Measurements from ENCODE around the gene SLC2A1. TPM values are rescaled to one million over a fixed set of nuclear protein-coding genes. Genes with fewer than 3 reads are reported as not detected.

The SLC2A1 gene
- total RNA-seq, 4 donors from 2014 or later, result 4.6 to 76.2 (median 28.2) TPM

DNA sequence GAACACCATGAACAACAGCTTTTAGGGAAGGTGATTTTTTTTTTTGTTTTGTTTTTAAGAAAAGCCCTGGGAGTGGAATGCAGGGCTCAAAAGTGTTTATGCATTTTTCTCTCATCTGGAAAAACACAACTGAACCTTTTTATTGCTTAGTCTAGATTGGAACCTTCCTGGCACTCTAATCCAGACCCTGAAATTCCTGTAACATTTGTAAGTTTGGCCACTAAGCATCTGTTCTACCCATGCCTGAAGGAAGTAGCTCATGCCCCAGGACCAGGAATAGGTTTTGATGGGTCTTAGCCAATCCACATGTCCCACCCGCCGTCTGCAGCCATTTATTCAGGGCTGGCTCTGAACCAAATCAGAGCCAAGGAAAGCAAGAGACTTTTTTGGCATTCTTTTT, 39.7 kb upstream of the SLC2A1 start:
- intact Hi-C loops (cut with DNase I; ENCODE audit: low total_unique reads), result no loop called here
- Histone ChIP-seq H3K27me3 (no peaks in the 10 kb centered on the region), H3K4me1 (no peaks in the 10 kb centered on the region), H3K27ac (no peak overlapping the region), H3K9me3 (no peaks in the 10 kb centered on the region), H3K4me3 (no peak overlapping the region), H3K36me3 (no peaks in the 10 kb centered on the region)
- DNase-seq, result no peak
- TF ChIP-seq, protein P1, sequence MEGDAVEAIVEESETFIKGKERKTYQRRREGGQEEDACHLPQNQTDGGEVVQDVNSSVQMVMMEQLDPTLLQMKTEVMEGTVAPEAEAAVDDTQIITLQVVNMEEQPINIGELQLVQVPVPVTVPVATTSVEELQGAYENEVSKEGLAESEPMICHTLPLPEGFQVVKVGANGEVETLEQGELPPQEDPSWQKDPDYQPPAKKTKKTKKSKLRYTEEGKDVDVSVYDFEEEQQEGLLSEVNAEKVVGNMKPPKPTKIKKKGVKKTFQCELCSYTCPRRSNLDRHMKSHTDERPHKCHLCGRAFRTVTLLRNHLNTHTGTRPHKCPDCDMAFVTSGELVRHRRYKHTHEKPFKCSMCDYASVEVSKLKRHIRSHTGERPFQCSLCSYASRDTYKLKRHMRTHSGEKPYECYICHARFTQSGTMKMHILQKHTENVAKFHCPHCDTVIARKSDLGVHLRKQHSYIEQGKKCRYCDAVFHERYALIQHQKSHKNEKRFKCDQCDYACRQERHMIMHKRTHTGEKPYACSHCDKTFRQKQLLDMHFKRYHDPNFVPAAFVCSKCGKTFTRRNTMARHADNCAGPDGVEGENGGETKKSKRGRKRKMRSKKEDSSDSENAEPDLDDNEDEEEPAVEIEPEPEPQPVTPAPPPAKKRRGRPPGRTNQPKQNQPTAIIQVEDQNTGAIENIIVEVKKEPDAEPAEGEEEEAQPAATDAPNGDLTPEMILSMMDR (IDR thresholded peaks at IDR 0.05), result no peak

DNA sequence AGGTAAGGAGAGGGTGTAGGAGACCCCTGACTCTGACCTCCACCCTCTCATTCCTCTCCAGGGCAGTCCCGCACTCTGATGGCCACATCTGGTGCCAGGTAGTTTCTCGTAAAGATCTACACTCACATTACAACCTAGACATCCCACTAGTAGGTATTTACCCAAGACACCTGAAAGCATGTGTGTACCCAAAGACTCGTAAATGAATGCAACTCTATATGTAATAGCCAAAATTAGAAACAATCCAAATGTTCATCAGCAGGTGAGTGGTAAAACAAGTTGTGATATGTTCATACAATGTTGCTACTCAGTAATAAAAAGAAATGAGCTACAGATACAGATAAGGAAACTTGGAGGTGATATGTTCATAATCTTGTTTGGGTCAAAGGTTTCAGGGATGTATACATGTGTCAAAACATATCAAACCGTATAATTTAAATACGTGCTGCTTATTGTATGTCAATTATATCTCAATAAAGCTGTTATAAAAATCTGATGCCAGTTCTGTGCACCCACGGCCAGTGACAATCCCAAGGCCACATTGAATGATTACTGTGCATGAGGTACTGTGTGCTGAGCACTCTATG, 37.8 kb upstream of the SLC2A1 start:
- Histone ChIP-seq H3K9me3 (no peaks in the 10 kb centered on the region), H3K36me3 (no peaks in the 10 kb centered on the region), H3K4me3 (no peak overlapping the region), H3K4me1 (no peaks in the 10 kb centered on the region), H3K27me3 (no peaks in the 10 kb centered on the region), H3K27ac (no peak overlapping the region)
- TF ChIP-seq POLR2A (IDR thresholded peaks at IDR 0.05), result no peak
- TF ChIP-seq, protein P1 (IDR thresholded peaks at IDR 0.05), result no peak
- DNase-seq, result no peak
- intact Hi-C loops (cut with DNase I; ENCODE audit: low total_unique reads), result no loop called here

DNA sequence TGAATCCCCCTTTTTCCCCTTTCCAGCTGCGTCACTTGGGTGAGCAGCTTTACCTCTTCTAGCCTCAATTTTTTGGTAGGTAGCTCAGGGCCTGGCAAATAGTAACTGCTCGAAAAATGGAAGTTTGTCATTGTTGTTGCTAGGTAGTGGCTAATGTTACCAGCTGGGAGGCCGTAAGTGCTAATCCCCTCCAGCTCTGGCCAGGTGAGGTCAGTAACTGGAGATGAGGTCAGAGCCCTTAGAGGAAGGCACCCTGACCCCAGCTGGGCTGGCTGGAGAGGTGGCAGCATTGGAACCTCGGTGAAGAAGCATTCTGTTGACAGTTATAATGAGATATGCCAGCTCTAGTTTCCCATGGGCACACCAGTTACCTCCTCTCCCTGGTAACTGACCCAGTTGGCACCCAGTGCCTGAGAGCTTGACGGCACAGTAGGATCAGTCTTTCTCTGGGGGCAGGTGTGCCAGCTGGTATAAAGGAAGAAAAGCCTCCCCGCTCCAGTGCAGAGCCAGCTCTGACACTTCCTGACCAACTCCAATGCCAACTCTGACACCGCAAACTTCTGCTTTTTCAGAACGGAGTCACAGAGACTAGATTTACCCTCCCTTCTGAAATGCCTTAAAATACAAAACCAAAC, 35.0 kb upstream of the SLC2A1 start:
- TF ChIP-seq POLR2A (IDR thresholded peaks at IDR 0.05), result no peak
- TF ChIP-seq, protein P1 (IDR thresholded peaks at IDR 0.05), result no peak
- intact Hi-C loops (cut with DNase I; ENCODE audit: low total_unique reads), result no loop called here
- Histone ChIP-seq H3K4me1 (no peaks in the 10 kb centered on the region), H3K36me3 (no peaks in the 10 kb centered on the region), H3K27me3 (no peaks in the 10 kb centered on the region), H3K9me3 (no peaks in the 10 kb centered on the region), H3K27ac (no peak overlapping the region), H3K4me3 (no peak overlapping the region)
- no peak for DNase-seq

DNA sequence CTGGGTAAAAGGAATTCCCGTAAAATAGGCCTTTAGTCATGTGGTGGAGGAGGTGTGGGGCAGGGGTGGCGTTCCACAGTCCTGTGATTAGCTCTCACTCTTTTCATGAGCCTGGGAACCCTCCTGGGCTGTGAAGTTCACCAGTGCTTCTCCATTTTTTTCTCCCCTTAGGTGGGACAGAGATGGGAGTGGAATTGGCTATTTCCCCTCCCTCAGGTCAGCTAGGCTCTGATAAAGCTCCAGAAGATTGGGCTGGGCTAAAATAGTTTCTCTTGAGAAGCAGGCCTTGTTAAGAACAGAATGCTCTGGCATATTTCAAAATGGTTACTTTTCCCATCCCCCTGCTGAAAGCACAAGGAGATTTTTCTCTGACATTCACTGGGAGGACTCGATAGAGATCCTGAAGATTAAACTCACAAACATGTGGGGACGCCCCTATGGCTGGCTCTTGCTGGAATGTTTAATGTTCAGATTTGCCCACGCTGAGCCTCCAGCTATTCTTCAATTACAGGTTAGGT, 33.4 kb upstream of the SLC2A1 start:
- TF ChIP-seq, protein P1 (IDR thresholded peaks at IDR 0.05), result no peak
- TF ChIP-seq POLR2A (IDR thresholded peaks at IDR 0.05), result no peak
- intact Hi-C loops (cut with DNase I; ENCODE audit: low total_unique reads), result no loop called here
- Histone ChIP-seq H3K9me3 (no peaks in the 10 kb centered on the region), H3K27ac (peak overlapping the region in 1 of 2 donors; percentile 27), H3K4me1 (no peaks in the 10 kb centered on the region), H3K36me3 (no peaks in the 10 kb centered on the region), H3K27me3 (no peaks in the 10 kb centered on the region), H3K4me3 (no peak overlapping the region)
- no peak for DNase-seq

DNA sequence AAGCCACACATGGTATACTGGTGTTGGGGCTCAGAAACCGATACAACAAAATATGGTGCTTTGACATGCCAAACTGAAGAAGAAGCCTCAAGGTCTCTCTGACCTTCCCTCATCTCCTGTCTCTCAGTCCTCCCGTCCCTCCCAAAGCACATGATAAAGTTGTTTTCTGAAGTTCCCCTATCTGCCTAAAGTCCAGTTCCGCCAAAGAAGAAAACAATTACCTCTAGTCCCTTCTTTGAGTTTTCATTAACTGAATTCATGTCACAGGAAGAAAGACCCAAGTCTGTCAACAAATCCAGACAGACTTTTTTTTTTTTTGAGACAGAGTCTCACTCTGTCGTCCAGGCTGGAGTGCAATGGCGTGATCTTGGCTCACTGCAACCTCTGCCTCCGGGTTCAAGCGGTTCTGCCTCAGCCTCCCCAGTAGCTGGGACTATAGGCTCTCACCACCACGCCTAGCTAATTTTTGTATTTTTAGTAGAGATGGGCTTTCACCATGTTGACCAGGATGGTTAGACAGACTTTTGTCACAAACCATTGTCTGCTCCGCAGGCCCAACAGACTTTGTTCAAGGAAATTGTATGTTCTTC, 32.2 kb upstream of the SLC2A1 start:
- Histone ChIP-seq H3K4me1 (no peaks in the 10 kb centered on the region), H3K27ac (no peak overlapping the region), H3K9me3 (no peaks in the 10 kb centered on the region), H3K27me3 (no peaks in the 10 kb centered on the region), H3K4me3 (no peak overlapping the region), H3K36me3 (no peaks in the 10 kb centered on the region)
- no peak for TF ChIP-seq POLR2A (IDR thresholded peaks at IDR 0.05)
- TF ChIP-seq, protein P1 (IDR thresholded peaks at IDR 0.05), result no peak
- DNase-seq, result no peak
- intact Hi-C loops (cut with DNase I; ENCODE audit: low total_unique reads), result no loop called here

Measured in uterus (tissue), 4 donors.